Naive thymus-derived CD4-positive, alpha-beta T cell (primary cell): ENCODE measurements around the gene RNF144B. TPM values are rescaled to one million over a fixed set of nuclear protein-coding genes. Genes with fewer than 3 reads are reported as not detected.
A peak's percentile ranks its signal among the peaks of the same experiment; 100 is the strongest.
"Not testable (repeated sequence)": the region's sequence is repeated elsewhere in the genome, so short reads cannot be mapped to it uniquely, and the experiment has no call there.

Experiments used
- ATAC-seq: fragments of 150-1000 bp; cut with Tn5 transposase; 2 replicates; pipeline ENCODE4 v1.10.0; 2021; ENCODE audit warnings: mild to moderate bottlenecking, moderate library complexity
- CTCF ChIA-PET: fragments of 350-600 bp; sonication (Branson Sonifier 250); formaldehyde crosslinking; loops from one replicate; lab custom pipeline; 2021; ENCODE audit warnings: antibody characterized with exemption; lab: Charles Lee
- POLR2A ChIA-PET: fragments of 350-600 bp; sonication (Branson Sonifier 250); formaldehyde crosslinking; loops from one replicate; lab custom pipeline; 2021; ENCODE audit warnings: antibody characterized with exemption, inconsistent platforms; lab: Charles Lee
- DNase-seq, 9 donors: peaks; one replicate each; pipeline versions ENCODE4 v3.0.0 to v3.0.0-alpha.2; 2020 to 2022; ENCODE audit warnings: mixed read lengths in 1 of 9
- H3K27ac ChIP-seq: one replicate; pipeline ENCODE4 v1.7.0; 2013; ENCODE audit warnings: mild to moderate bottlenecking, low read depth, low read length, moderate library complexity
- H3K27me3 ChIP-seq, 2 donors: one replicate each; pipeline ENCODE4 v1.7.0; 2013; ENCODE audit warnings: low read length in 2 of 2, mild to moderate bottlenecking in 2 of 2, moderate library complexity in 2 of 2; ENCODE audit not compliant: control insufficient read depth in 2 of 2, insufficient read depth in 2 of 2
- H3K36me3 ChIP-seq, 3 experiments: 1 replicate in 2 of 3; 2 replicates in 1 of 3; pipeline ENCODE4 v1.7.0; 2013; ENCODE audit warnings: low read length in 3 of 3, mild to moderate bottlenecking in 3 of 3, moderate library complexity in 1 of 3; ENCODE audit not compliant: insufficient read depth in 3 of 3, control insufficient read depth in 2 of 3
- H3K4me1 ChIP-seq, 2 donors: one replicate each; pipeline ENCODE4 v1.7.0; 2013; ENCODE audit warnings: low read length in 2 of 2, mild to moderate bottlenecking in 2 of 2, moderate library complexity in 1 of 2; ENCODE audit not compliant: control insufficient read depth in 2 of 2, insufficient read depth in 2 of 2
- H3K4me3 ChIP-seq: 2 replicates; pipeline ENCODE4 v1.7.0; 2013; ENCODE audit warnings: mild to moderate bottlenecking, low read length
- H3K9me3 ChIP-seq, 3 experiments: 1 replicate in 2 of 3; 2 replicates in 1 of 3; pipeline ENCODE4 v1.7.0; 2013; ENCODE audit warnings: low read length in 3 of 3; ENCODE audit not compliant: control insufficient read depth in 2 of 3
- H3K27ac Mint-ChIP-seq, 9 donors: one replicate each; pipeline ENCODE4 v1.8.0; 2020 to 2022; ENCODE audit warnings: mixed read lengths in 9 of 9, mild to moderate bottlenecking in 8 of 9, moderate library complexity in 5 of 9, inconsistent platforms in 2 of 9
- H3K27me3 Mint-ChIP-seq, 5 donors: one replicate each; pipeline ENCODE4 v1.8.0; 2021 to 2022; ENCODE audit warnings: mixed read lengths in 5 of 5, mild to moderate bottlenecking in 1 of 5
- H3K36me3 Mint-ChIP-seq, 5 donors: one replicate each; pipeline ENCODE4 v1.8.0; 2020 to 2022; ENCODE audit warnings: mixed read lengths in 5 of 5, mild to moderate bottlenecking in 3 of 5, inconsistent platforms in 1 of 5
- H3K4me1 Mint-ChIP-seq, 7 donors: one replicate each; pipeline ENCODE4 v1.8.0; 2020 to 2022; ENCODE audit warnings: mixed read lengths in 7 of 7, mild to moderate bottlenecking in 3 of 7, inconsistent platforms in 1 of 7
- H3K4me3 Mint-ChIP-seq, 10 donors: one replicate each; pipeline ENCODE4 v1.8.0; 2020 to 2022; ENCODE audit warnings: mild to moderate bottlenecking in 10 of 10, mixed read lengths in 10 of 10, moderate library complexity in 6 of 10, inconsistent platforms in 2 of 10
- H3K9me3 Mint-ChIP-seq, 11 donors: one replicate each; pipeline ENCODE4 v1.8.0; 2020 to 2022; ENCODE audit warnings: mixed read lengths in 11 of 11, mild to moderate bottlenecking in 4 of 11, inconsistent platforms in 1 of 11, moderate library complexity in 1 of 11
- intact Hi-C, 2 donors: fragments of 100-400 bp; cut with micrococcal nuclease; formaldehyde crosslinking; loops; one replicate each; pipeline ENCODE4 v1.15.1; 2023
- polyA plus RNA-seq, 2 donors: library from polyadenylated mRNA; unstranded; fragments of 300-500 nt; fragmentation: Illumina TruSeq; gene quantifications; one replicate each; pipeline ENCODE4 v1.2.3, GENCODE V29; 2021
- total RNA-seq, 6 experiments: library from RNA in 5 of 6; stranded (reverse) in 5 of 6; gene quantifications; 1 replicate in 5 of 6; 2 replicates in 1 of 6; pipeline ENCODE4 v1.2.3 and lab custom pipeline; 2021 to 2026

Gene RNF144B
- total and polyA plus RNA-seq, 7 experiments from 2014 or later = 1.5 to 23.5 (median 7.1) TPM

DNA sequence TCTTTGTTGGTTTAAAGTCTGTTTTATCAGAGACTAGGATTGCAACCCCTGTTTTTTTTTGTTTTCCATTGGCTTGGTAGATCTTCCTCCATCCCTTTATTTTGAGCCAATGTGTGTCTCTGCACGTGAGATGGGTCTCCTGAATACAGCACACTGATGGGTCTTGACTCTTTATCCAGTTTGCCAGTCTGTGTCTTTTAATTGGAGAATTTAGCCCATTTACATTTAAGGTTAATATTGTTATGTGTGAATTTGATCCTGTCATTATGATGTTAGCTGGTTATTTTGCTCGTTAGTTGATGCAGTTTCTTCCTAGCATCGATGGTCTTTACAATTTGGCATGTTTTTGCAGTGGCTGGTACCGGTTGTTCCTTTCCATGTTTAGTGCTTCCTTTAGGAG lies 29.6 kb upstream of the RNF144B start:
- CTCF ChIA-PET, H3K27ac ChIP-seq, H3K4me1 ChIP-seq, H3K27ac Mint-ChIP-seq, H3K4me3 Mint-ChIP-seq, H3K27me3 ChIP-seq, H3K36me3 ChIP-seq, DNase-seq, ATAC-seq, POLR2A ChIA-PET, H3K9me3 ChIP-seq, H3K4me1 Mint-ChIP-seq, intact Hi-C loops, H3K4me3 ChIP-seq: not testable (repeated sequence)
- H3K9me3 Mint-ChIP-seq = peaks cover 5 to 24% (median 10%) of the 10 kb centered on the region in 11 donors
- peaks cover 0 to 12% (median 3%) of the 10 kb centered on the region in 5 donors for H3K36me3 Mint-ChIP-seq
- H3K27me3 Mint-ChIP-seq = peaks cover 8 to 28% (median 15%) of the 10 kb centered on the region in 5 donors

DNA sequence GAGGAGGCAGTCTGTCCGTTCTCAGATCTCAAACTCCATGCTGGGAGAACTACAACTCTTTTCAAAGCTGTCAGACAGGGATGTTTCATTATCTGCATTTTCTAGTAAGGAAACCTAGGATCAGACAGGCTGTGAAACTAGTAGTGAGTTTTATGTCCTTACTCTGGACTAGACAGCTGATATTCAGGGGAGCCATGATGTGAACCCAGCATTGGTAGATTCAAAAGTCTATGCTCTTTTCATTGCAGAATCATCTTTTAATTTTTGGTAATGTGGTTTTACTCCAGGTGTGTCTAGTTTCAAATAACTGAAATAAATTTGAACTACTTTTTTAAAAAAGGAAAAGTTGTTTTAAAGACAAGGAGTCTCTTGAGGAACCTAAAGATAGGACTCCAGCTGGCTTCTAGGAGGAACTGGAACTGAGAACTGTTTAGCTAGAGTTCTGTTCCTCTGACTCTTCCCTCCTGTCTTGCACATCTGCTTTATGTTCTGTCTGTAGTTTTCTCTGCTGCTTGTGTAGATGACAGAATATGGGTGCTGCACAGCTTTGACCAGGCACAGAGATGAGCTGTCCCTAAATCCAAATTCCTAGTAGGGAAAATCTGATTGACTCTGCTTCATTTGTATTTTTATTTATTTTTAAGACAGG lies 27.8 kb upstream of the RNF144B start:
- Histone ChIP-seq H3K4me3 (no peak overlapping the region), H3K27me3 (no peaks in the 10 kb centered on the region), H3K4me1 (no peaks in the 10 kb centered on the region), H3K9me3 (no peaks in the 10 kb centered on the region), H3K36me3 (no peaks in the 10 kb centered on the region), H3K27ac (no peak overlapping the region)
- DNase-seq (no peak), ATAC-seq (peak; percentile 49)
- Mint-ChIP-seq H3K27me3 (peaks cover 8 to 28% (median 15%) of the 10 kb centered on the region in 5 donors), H3K4me1 (peaks cover 0 to 2% (median 0%) of the 10 kb centered on the region in 7 donors), H3K36me3 (peaks cover 0 to 12% (median 3%) of the 10 kb centered on the region in 5 donors), H3K9me3 (peaks cover 5 to 24% (median 10%) of the 10 kb centered on the region in 11 donors), H3K4me3 (no peak overlapping the region), H3K27ac (no peak overlapping the region)
- POLR2A ChIA-PET = no interaction called here
- intact Hi-C loops = no loop called here
- CTCF ChIA-PET = no interaction called here

DNA sequence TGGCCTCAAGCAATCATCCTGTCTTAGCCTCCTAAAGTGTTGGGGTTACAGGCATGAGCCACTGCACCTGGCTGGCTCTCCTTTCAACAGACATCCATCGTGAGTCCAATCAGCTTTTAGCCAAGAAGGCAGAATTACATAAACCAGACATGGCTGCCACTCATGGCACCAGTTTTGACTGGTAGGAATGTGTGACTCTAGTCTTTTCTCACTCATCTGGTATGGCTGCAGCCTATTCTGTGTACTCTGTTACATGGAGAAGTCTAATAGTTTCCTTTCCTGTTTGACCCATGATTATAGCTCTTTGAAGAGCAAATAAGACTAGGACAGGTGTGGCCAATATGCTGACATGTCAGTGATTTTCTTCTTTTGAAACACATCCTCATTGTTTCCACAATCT lies 27.0 kb upstream of the RNF144B start:
- DNase-seq (no peak), ATAC-seq (no peak)
- H3K27ac ChIP-seq = no peak overlapping the region
- ChIA-PET POLR2A (no interaction called here), CTCF (no interaction called here)
- H3K4me1 ChIP-seq = no peaks in the 10 kb centered on the region
- Mint-ChIP-seq H3K9me3 (peaks cover 4 to 24% (median 10%) of the 10 kb centered on the region in 11 donors), H3K36me3 (peaks cover 0 to 12% (median 3%) of the 10 kb centered on the region in 5 donors), H3K4me1 (peaks cover 0 to 2% (median 0%) of the 10 kb centered on the region in 7 donors), H3K27ac (peak overlapping the region in 1 of 9 donors; percentile 15), H3K4me3 (no peak overlapping the region), H3K27me3 (peaks cover 8 to 28% (median 15%) of the 10 kb centered on the region in 5 donors)
- no peaks in the 10 kb centered on the region for H3K27me3 ChIP-seq
- H3K9me3 ChIP-seq = no peaks in the 10 kb centered on the region
- H3K4me3 ChIP-seq = no peak overlapping the region
- H3K36me3 ChIP-seq = no peaks in the 10 kb centered on the region
- intact Hi-C loops = no loop called here

DNA sequence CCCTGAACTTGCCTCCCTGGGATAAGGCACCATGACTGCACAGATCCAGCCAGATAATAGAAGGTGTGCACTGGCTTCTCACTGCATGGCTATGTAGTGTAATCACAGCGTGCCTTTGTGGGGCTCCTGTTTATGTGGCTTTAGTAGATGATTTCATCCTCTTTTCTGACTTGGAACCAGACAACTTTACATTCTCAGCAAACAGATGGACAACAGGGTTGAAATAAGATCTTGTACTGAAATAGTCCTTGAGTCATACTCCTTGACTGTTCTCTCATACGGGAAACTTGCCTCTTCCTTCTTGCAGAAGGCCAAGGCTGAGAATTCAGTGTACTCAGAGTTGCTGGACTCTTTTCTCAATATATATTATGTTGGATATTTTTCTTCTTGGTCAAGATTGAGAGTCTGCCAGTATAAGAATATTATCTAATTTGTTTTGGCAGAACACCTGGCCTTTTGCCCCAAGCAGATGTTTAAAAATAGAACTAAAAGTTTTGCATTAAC lies 25.0 kb upstream of the RNF144B start:
- Histone ChIP-seq H3K27ac (no peak overlapping the region), H3K4me3 (no peak overlapping the region), H3K4me1 (no peaks in the 10 kb centered on the region), H3K27me3 (no peaks in the 10 kb centered on the region), H3K9me3 (no peaks in the 10 kb centered on the region), H3K36me3 (no peaks in the 10 kb centered on the region)
- ChIA-PET POLR2A (no interaction called here), CTCF (no interaction called here)
- Mint-ChIP-seq H3K36me3 (peaks cover 0 to 7% (median 3%) of the 10 kb centered on the region in 5 donors), H3K27me3 (peaks cover 5 to 31% (median 15%) of the 10 kb centered on the region in 5 donors), H3K27ac (no peak overlapping the region), H3K4me1 (peaks cover 0 to 2% (median 0%) of the 10 kb centered on the region in 7 donors), H3K9me3 (peaks cover 4 to 26% (median 7%) of the 10 kb centered on the region in 11 donors), H3K4me3 (no peak overlapping the region)
- ATAC-seq (no peak), DNase-seq (no peak)
- intact Hi-C loops = no loop called here

DNA sequence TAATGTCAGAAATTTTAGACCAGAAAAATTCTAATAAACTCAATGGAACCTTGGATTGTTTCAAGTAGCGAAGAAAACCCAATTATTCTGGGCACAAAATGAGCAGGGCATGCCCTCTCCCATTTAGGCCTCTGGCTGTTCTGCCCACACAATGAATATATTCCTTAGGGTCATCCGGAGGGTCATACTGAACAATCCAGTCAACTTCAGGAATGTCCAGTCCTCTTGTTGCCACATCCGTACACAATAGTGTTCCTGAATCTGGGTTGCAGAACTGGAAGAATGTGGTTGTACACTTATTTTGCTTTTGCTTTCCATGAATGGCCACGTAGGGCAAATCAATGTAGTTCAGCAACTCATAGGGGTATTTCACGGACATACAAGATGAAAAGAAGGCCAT lies 23.4 kb upstream of the RNF144B start:
- H3K27ac Mint-ChIP-seq = no peak overlapping the region
- H3K4me3 ChIP-seq = no peak overlapping the region
- no peak overlapping the region for H3K4me3 Mint-ChIP-seq
- no peaks in the 10 kb centered on the region for H3K36me3 ChIP-seq
- peaks cover 0 to 2% (median 0%) of the 10 kb centered on the region in 7 donors for H3K4me1 Mint-ChIP-seq
- DNase-seq (no peak), ATAC-seq (no peak)
- H3K27me3 Mint-ChIP-seq = peaks cover 3 to 31% (median 16%) of the 10 kb centered on the region in 5 donors
- intact Hi-C loops = no loop called here
- no peaks in the 10 kb centered on the region for H3K27me3 ChIP-seq
- H3K27ac ChIP-seq = no peak overlapping the region
- no peaks in the 10 kb centered on the region for H3K9me3 ChIP-seq
- peaks cover 0 to 10% (median 0%) of the 10 kb centered on the region in 11 donors for H3K9me3 Mint-ChIP-seq
- H3K36me3 Mint-ChIP-seq = no peaks in the 10 kb centered on the region
- no peaks in the 10 kb centered on the region for H3K4me1 ChIP-seq
- POLR2A ChIA-PET = no interaction called here
- CTCF ChIA-PET = no interaction called here

DNA sequence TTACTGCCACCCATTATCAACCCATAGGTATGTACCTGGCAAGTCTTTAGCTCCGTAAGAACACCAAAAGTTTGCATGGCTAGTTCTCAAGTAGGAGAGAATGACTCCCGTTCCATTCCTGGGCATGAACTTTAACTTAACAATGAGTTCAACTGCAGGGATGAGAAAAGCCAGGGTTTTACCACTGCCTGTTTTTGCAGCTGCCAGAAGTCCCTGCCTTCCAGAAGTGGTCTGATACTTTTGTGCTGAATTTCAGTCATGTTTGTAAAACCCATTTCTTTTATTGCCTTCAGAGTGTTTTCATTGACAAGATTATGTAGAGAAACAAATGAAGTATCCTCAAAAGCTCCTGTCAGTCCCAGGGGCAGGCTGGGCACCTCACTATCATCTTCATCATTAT lies 22.6 kb upstream of the RNF144B start:
- H3K27ac ChIP-seq, POLR2A ChIA-PET, H3K4me1 Mint-ChIP-seq, H3K36me3 Mint-ChIP-seq, ATAC-seq, H3K4me1 ChIP-seq, H3K9me3 ChIP-seq, DNase-seq, H3K27me3 ChIP-seq, H3K4me3 ChIP-seq, CTCF ChIA-PET, intact Hi-C loops, H3K4me3 Mint-ChIP-seq, H3K27ac Mint-ChIP-seq, H3K36me3 ChIP-seq: not testable (repeated sequence)
- H3K9me3 Mint-ChIP-seq = peaks cover 0 to 10% (median 0%) of the 10 kb centered on the region in 11 donors
- H3K27me3 Mint-ChIP-seq = peaks cover 3 to 29% (median 18%) of the 10 kb centered on the region in 5 donors

GRCh38 chr6:18367371-18367770 lies 19.8 kb upstream of the RNF144B start:
- H3K4me3 ChIP-seq = no peak overlapping the region
- Mint-ChIP-seq H3K36me3 (no peaks in the 10 kb centered on the region), H3K27me3 (peaks cover under 1 to 7% (median 6%) of the 10 kb centered on the region in 5 donors), H3K4me1 (peaks cover 0 to 2% (median 0%) of the 10 kb centered on the region in 7 donors), H3K9me3 (peaks cover 0 to 6% (median 0%) of the 10 kb centered on the region in 11 donors), H3K27ac (no peak overlapping the region), H3K4me3 (no peak overlapping the region)
- H3K4me1 ChIP-seq = no peaks in the 10 kb centered on the region
- ChIA-PET POLR2A (no interaction called here), CTCF (no interaction called here)
- ATAC-seq (no peak), DNase-seq (no peak)
- intact Hi-C loops = no loop called here
- H3K9me3 ChIP-seq = no peaks in the 10 kb centered on the region
- H3K36me3 ChIP-seq = no peaks in the 10 kb centered on the region
- no peak overlapping the region for H3K27ac ChIP-seq
- no peaks in the 10 kb centered on the region for H3K27me3 ChIP-seq
